AG04449 (cell line): ENCODE results near the gene OSTN.

ENCODE experiments used
- CTCF ChIA-PET: fragments of 350-600 bp; formaldehyde crosslinking; extraction: SDS; loops from one replicate; lab custom pipeline; 2021; ENCODE audit warnings: antibody characterized with exemption; lab: Yijun Ruan, JAX
- POLR2A ChIA-PET: fragments of 400-600, 350-600 bp; formaldehyde crosslinking; extraction: SDS; loops from one replicate; lab custom pipeline; 2020; ENCODE audit warnings: antibody characterized with exemption, inconsistent platforms; lab: Yijun Ruan, JAX
- DNase-seq: peaks from one replicate; pipeline ENCODE4 v3.0.0-alpha.2; 2010; ENCODE audit warnings: low read depth, low spot score
- H3K4me3 ChIP-seq: 2 replicates; pipeline ENCODE4 v1.5.1; 2011; ENCODE audit warnings: low read depth, mild to moderate bottlenecking, control low read depth, low read length
- CTCF ChIP-seq: IDR thresholded peaks from one replicate; pipeline ENCODE4 v1.5.1; 2011; ENCODE audit warnings: mild to moderate bottlenecking, moderate library complexity, low read length, control low read depth, inconsistent platforms; ENCODE audit not compliant: insufficient read depth; ENCODE audit errors: missing control alignments

OSTN gene

GRCh38 chr3:191296041-191296541 is 97.0 kb downstream of the OSTN start:
- TF ChIP-seq CTCF = no peak

DNA sequence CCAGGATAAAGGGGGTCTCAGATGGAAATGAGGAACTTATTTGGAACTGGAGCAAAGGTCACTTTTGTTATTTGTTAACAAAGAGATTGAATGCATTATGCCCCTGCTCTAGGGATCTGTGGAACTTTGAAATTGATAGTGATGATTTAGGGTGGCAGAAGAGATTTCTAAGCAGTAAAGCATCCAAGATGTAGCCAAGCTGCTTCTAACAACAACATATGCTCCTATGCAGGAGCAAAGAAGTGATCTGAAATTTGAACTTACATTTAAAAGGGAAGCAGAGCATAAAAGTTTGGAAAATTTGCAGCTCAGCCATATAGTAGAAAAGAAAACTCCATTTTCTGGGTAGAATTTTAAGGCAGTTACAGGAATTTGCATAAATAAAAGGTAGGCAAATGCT is 99.8 kb downstream of the OSTN start:
- H3K4me3 ChIP-seq = no peak overlapping the region
- ChIA-PET POLR2A (no interaction called here), CTCF (interaction anchor here (1.0 kb wide), 1 partner anchor 84 kb away, joined by 5 read pairs; no protein-coding TSS in a partner anchor)
- TF ChIP-seq CTCF = no peak
- no peak for DNase-seq

More at GRCh38 chr3:191296041-191296541, 97.0 kb downstream of the OSTN start:
- ChIA-PET POLR2A (no interaction called here), CTCF (no interaction called here)
- no peak for DNase-seq
- H3K4me3 ChIP-seq = no peak overlapping the region

GRCh38 chr3:191300422-191300821 is 101.4 kb downstream of the OSTN start:
- POLR2A ChIA-PET = no interaction called here
- H3K4me3 ChIP-seq = no peak overlapping the region
- DNase-seq = no peak
- no peak for TF ChIP-seq CTCF
- CTCF ChIA-PET = no interaction called here

- no peak for TF ChIP-seq CTCF
- CTCF ChIA-PET = no interaction called here
- no peak overlapping the region for H3K4me3 ChIP-seq
- DNase-seq = no peak
- POLR2A ChIA-PET = no interaction called here
These were observed 102.0 kb downstream of the OSTN start for GRCh38 chr3:191301017-191301416.

DNA sequence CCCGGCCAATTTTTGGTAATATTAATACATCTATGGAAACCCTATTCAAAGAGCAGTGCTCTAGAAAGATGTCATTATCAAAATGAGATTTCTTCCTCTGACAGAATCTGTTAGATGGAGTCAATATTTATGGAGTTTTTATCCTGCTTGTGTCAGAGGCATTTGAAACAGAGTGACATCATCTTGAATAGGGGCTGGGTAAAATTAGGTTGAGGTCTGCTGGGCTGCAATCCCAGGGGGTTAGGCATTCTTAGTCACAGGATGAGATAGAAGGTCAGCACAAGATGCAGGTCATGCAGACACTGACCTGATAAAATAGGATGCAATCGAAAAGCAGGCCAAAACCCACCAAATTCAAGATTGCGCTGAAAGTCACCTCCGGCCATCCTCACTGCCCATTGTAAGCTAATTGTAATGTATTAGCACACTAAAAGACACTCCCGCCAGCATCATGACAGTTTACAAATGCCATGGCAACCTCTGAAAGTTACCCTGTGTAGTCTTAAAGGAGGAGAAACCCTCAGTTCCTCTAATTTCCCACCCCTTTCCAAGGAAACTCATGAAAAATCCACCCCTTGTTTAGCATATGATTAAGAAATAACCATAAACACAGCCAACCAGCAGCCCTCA is 102.9 kb downstream of the OSTN start:
- CTCF ChIA-PET = no interaction called here
- H3K4me3 ChIP-seq = no peak overlapping the region
- no peak for TF ChIP-seq CTCF
- no peak for DNase-seq
- POLR2A ChIA-PET = no interaction called here

GRCh38 chr3:191302451-191302850 is 103.4 kb downstream of the OSTN start:
- no peak overlapping the region for H3K4me3 ChIP-seq
- ChIA-PET POLR2A (no interaction called here), CTCF (no interaction called here)
- no peak for DNase-seq
- TF ChIP-seq CTCF = no peak
